B cell (primary cell): ENCODE measurements around the gene SLC4A3. TPM values are rescaled to one million over a fixed set of nuclear protein-coding genes. Genes with fewer than 3 reads are reported as not detected.

Source experiments
- ATAC-seq: fragments of 200-7000 bp; cut with Tn5 transposase; one replicate; pipeline ENCODE4 v1.10.0; 2021; ENCODE audit warnings: low read depth, mild to moderate bottlenecking, moderate number of reproducible peaks, moderate library complexity
- CTCF ChIA-PET: fragments of 350-600 bp; sonication (Branson Sonifier 250); formaldehyde crosslinking; loops from one replicate; lab custom pipeline; 2021; ENCODE audit warnings: antibody characterized with exemption, inconsistent platforms; lab: Charles Lee
- POLR2A ChIA-PET: fragments of 350-600 bp; sonication (Branson Sonifier 250); formaldehyde crosslinking; loops from one replicate; lab custom pipeline; 2021; ENCODE audit warnings: antibody characterized with exemption; lab: Charles Lee
- DNase-seq: peaks from one replicate; pipeline ENCODE4 v3.0.0; 2013
- H2AFZ ChIP-seq: 2 replicates; pipeline ENCODE4 v1.6.1; 2012; ENCODE audit warnings: mild to moderate bottlenecking, low read depth, low read length; ENCODE audit not compliant: insufficient read depth, poor library complexity, severe bottlenecking
- H3K27ac ChIP-seq, 2 donors: 1 replicate in 1 of 2; 2 replicates in 1 of 2; pipeline ENCODE4 v1.5.1; 2012 to 2013; ENCODE audit warnings: low read length in 2 of 2, mild to moderate bottlenecking in 2 of 2, moderate library complexity in 1 of 2
- H3K27me3 ChIP-seq, 4 experiments: fragments of 200-600 bp in 1 of 4; sonication (generic) in 1 of 4; replicated peaks in 1 of 4; 1 replicate in 2 of 4; 2 replicates in 2 of 4; pipeline versions ENCODE4 v1.6.1 to v1.7.0; 2013 to 2016; ENCODE audit warnings: low read length in 3 of 4, mild to moderate bottlenecking in 2 of 4, mixed read lengths in 1 of 4, moderate library complexity in 1 of 4; ENCODE audit not compliant: insufficient read depth in 4 of 4, control insufficient read depth in 3 of 4; ENCODE audit errors: control extremely low read depth in 1 of 4
- H3K36me3 ChIP-seq, 2 experiments: replicated peaks in 1 of 2; 1 replicate in 1 of 2; 2 replicates in 1 of 2; pipeline versions ENCODE4 v1.6.1 to v1.7.1; 2013; ENCODE audit warnings: low read length in 1 of 2; ENCODE audit not compliant: insufficient read depth in 2 of 2, control insufficient read depth in 1 of 2; ENCODE audit errors: control extremely low read depth in 1 of 2, extremely low read depth in 1 of 2
- H3K4me1 ChIP-seq, 2 donors: fragments of 200-600 bp in 1 of 2; sonication (generic) in 1 of 2; 1 replicate in 1 of 2; 2 replicates in 1 of 2; pipeline versions ENCODE4 v1.5.1 to v1.6.1; 2013 to 2017; ENCODE audit warnings: low read length in 2 of 2; ENCODE audit not compliant: control insufficient read depth in 2 of 2, insufficient read depth in 2 of 2
- H3K4me2 ChIP-seq: replicated peaks from 2 replicates; pipeline ENCODE3; 2012; ENCODE audit warnings: mild to moderate bottlenecking, low read depth, low read length; ENCODE audit not compliant: poor library complexity, severe bottlenecking
- H3K4me3 ChIP-seq, 5 experiments: fragments of 200-600 bp in 1 of 5; sonication (generic) in 1 of 5; 1 replicate in 3 of 5; 2 replicates in 2 of 5; pipeline versions ENCODE4 v1.5.1 to v1.7.0; 2011 to 2016; ENCODE audit warnings: low read length in 4 of 5, mild to moderate bottlenecking in 4 of 5, low read depth in 2 of 5, control low read depth in 1 of 5, moderate library complexity in 1 of 5; ENCODE audit not compliant: insufficient read depth in 1 of 5; ENCODE audit errors: control extremely low read depth in 1 of 5, extremely low read depth in 1 of 5
- H3K79me2 ChIP-seq: fragments of 200-600 bp; sonication (generic); one replicate; pipeline ENCODE4 v1.6.0; 2016; ENCODE audit warnings: low read length; ENCODE audit not compliant: control insufficient read depth, insufficient read depth
- H3K9ac ChIP-seq: fragments of 200-600 bp; sonication (generic); 2 replicates; pipeline ENCODE4 v1.6.1; 2017; ENCODE audit warnings: mild to moderate bottlenecking, low read length, moderate library complexity
- H3K9me3 ChIP-seq, 3 donors: one replicate each; pipeline versions ENCODE4 v1.6.1 to v1.7.1; 2013; ENCODE audit warnings: low read length in 2 of 3; ENCODE audit not compliant: control insufficient read depth in 2 of 3, insufficient read depth in 1 of 3; ENCODE audit errors: control extremely low read depth in 1 of 3
- H4K20me1 ChIP-seq: 2 replicates; pipeline ENCODE4 v1.6.0; 2012; ENCODE audit warnings: mild to moderate bottlenecking, low read length; ENCODE audit not compliant: insufficient read depth, control insufficient read depth, poor library complexity, severe bottlenecking
- H3K27ac Mint-ChIP-seq: one replicate; pipeline ENCODE4 v1.8.0; 2021; ENCODE audit warnings: mixed read lengths
- H3K27me3 Mint-ChIP-seq: one replicate; pipeline ENCODE4 v1.8.0; 2021; ENCODE audit warnings: mixed read lengths
- H3K4me1 Mint-ChIP-seq: one replicate; pipeline ENCODE4 v1.8.0; 2021; ENCODE audit warnings: mixed read lengths
- H3K4me3 Mint-ChIP-seq: one replicate; pipeline ENCODE4 v1.8.0; 2021; ENCODE audit warnings: mixed read lengths
- H3K9me3 Mint-ChIP-seq: one replicate; pipeline ENCODE4 v1.8.0; 2022; ENCODE audit warnings: mixed read lengths; ENCODE audit not compliant: insufficient read depth
- EZH2 ChIP-seq: IDR thresholded peaks from 2 replicates; pipeline ENCODE4 v1.6.1; 2012; ENCODE audit warnings: borderline replicate concordance, low read depth, mild to moderate bottlenecking, moderate library complexity, low read length; ENCODE audit not compliant: insufficient read depth, poor library complexity, severe bottlenecking
- WGBS: methylation state at CpG from one replicate; pipeline ENCODE4 v1.1.5; 2013; ENCODE audit warnings: missing lambda C conversion rate; ENCODE audit not compliant: insufficient coverage; 5-methylcytosine and 5-hydroxymethylcytosine counted together
- intact Hi-C: fragments of 100-400 bp; cut with micrococcal nuclease; formaldehyde crosslinking; loops from one replicate; pipeline ENCODE4 v1.10.0; 2022
- polyA minus RNA-seq: library from RNA; depleted of rRNA, polyadenylated mRNA; stranded (reverse); fragments of >200 nt; gene quantifications from 2 replicates; pipeline ENCODE4 v1.2.3, GENCODE V29; 2012
- polyA plus RNA-seq: library from polyadenylated mRNA; depleted of rRNA; stranded (reverse); fragments of >200 nt; gene quantifications from 2 replicates; pipeline ENCODE4 v1.2.3, GENCODE V29; 2012
- total RNA-seq, 2 donors: library from RNA; stranded (reverse); fragments of 120-200 nt in 1 of 2; gene quantifications; 1 replicate in 1 of 2; 2 replicates in 1 of 2; pipeline versions ENCODE4 v1.2.3 to v1.2.4, GENCODE V29; 2013 to 2022
- TF ChIP-seq, protein P1 (sequence below): fragments of 200-600 bp; IDR thresholded peaks from one replicate; pipeline ENCODE4 v1.8.0; 2022; ENCODE audit warnings: antibody characterized with exemption, mild to moderate bottlenecking

Gene SLC4A3, protein sequence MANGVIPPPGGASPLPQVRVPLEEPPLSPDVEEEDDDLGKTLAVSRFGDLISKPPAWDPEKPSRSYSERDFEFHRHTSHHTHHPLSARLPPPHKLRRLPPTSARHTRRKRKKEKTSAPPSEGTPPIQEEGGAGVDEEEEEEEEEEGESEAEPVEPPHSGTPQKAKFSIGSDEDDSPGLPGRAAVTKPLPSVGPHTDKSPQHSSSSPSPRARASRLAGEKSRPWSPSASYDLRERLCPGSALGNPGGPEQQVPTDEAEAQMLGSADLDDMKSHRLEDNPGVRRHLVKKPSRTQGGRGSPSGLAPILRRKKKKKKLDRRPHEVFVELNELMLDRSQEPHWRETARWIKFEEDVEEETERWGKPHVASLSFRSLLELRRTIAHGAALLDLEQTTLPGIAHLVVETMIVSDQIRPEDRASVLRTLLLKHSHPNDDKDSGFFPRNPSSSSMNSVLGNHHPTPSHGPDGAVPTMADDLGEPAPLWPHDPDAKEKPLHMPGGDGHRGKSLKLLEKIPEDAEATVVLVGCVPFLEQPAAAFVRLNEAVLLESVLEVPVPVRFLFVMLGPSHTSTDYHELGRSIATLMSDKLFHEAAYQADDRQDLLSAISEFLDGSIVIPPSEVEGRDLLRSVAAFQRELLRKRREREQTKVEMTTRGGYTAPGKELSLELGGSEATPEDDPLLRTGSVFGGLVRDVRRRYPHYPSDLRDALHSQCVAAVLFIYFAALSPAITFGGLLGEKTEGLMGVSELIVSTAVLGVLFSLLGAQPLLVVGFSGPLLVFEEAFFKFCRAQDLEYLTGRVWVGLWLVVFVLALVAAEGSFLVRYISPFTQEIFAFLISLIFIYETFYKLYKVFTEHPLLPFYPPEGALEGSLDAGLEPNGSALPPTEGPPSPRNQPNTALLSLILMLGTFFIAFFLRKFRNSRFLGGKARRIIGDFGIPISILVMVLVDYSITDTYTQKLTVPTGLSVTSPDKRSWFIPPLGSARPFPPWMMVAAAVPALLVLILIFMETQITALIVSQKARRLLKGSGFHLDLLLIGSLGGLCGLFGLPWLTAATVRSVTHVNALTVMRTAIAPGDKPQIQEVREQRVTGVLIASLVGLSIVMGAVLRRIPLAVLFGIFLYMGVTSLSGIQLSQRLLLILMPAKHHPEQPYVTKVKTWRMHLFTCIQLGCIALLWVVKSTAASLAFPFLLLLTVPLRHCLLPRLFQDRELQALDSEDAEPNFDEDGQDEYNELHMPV
- not detected in 2 replicates for total RNA-seq
- total RNA-seq (2013), result 0.21 TPM
- 0.04 and 0.16 TPM in 2 replicates for polyA plus RNA-seq
- not detected in 2 replicates for polyA minus RNA-seq

DNA sequence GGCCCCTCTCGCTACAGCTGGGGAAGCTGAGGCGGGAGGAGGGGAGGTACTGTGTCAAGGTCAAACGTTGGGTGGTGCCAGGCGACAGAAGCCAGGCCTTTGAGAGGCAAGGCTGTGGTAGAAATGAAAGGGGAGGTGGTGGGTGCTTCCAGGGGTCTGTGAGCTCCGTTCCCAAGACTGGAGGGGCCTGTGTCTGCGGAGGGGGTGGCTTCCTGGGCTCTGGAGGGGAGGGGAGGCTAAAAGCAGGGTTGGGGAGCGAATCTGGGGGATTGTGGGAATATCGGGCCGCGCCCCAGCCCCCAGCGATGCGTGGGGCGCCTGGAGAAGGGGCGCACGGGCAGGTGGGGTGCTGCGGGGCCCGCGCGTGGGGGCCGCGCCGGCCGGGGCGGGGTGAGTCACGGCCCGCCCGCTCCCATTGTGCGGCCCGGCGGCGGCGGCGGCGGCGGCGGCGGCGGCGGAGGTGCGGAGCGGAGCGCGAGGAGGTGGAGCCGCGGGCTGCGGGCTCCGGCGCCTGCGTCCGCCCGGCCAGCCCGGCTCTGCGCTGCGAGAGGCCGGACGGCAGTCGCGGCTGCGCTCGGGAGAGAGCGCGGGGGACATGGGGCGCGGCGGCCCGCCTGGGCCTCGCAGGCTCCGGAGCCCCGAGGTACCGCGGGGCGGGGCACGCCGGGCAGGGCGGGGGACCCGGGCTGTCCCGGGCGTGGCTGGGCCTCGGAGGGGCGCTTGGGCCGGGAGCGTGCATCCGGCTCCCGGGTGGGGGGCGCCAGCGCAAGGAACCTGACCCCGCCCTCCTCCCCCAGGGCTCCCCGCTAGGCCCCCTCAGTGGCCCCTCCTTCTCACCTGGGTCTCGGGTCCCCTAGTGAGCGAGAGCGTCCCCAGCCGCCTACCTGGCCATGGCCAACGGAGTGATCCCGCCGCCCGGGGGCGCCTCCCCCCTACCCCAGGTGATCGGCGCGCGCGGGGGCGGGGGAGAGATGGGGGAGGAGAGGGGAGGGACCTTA is at the start of gene SLC4A3:
Gene SLC4A3 (plus strand): TSS at position 528 of the 998 bp plus-strand sequence. CDS start 363 bp downstream, at position 891.
- H2AFZ ChIP-seq, result peak within 1 kb of the TSS; percentile 54
- peak within 1 kb of the TSS; percentile 79 for H3K4me3 Mint-ChIP-seq
- peaks cover 10% of the 10 kb centered on the region for H3K4me1 Mint-ChIP-seq
- H3K27me3 ChIP-seq, result peaks cover 0 to 44% (median 24%) of the 10 kb centered on the region in 4 experiments
- H3K9me3 ChIP-seq, result peaks cover 0 to 4% (median 0%) of the 10 kb centered on the region in 3 donors
- H3K27ac ChIP-seq, result no peak within 1 kb of the TSS
- TF ChIP-seq, protein P1, sequence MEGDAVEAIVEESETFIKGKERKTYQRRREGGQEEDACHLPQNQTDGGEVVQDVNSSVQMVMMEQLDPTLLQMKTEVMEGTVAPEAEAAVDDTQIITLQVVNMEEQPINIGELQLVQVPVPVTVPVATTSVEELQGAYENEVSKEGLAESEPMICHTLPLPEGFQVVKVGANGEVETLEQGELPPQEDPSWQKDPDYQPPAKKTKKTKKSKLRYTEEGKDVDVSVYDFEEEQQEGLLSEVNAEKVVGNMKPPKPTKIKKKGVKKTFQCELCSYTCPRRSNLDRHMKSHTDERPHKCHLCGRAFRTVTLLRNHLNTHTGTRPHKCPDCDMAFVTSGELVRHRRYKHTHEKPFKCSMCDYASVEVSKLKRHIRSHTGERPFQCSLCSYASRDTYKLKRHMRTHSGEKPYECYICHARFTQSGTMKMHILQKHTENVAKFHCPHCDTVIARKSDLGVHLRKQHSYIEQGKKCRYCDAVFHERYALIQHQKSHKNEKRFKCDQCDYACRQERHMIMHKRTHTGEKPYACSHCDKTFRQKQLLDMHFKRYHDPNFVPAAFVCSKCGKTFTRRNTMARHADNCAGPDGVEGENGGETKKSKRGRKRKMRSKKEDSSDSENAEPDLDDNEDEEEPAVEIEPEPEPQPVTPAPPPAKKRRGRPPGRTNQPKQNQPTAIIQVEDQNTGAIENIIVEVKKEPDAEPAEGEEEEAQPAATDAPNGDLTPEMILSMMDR, result no peak
- TF ChIP-seq EZH2, result no peak
- ATAC-seq (peak; percentile 49), DNase-seq (peak; percentile 35)
- no peaks in the 10 kb centered on the region for H4K20me1 ChIP-seq
- CTCF ChIA-PET, result interaction anchor here (0.8 to 1.0 kb wide), 2 partner anchors 15 to 69 kb away, joined by 3 read pairs; no protein-coding TSS in a partner anchor
- intact Hi-C loops, result no loop called here
- H3K27ac Mint-ChIP-seq, result peak within 1 kb of the TSS; percentile 22
- peaks cover 10 to 20% of the 10 kb centered on the region in 2 donors for H3K4me1 ChIP-seq
- peak within 1 kb of the TSS; percentile 83 for H3K4me2 ChIP-seq
- H3K9me3 Mint-ChIP-seq, result no peaks in the 10 kb centered on the region
- H3K4me3 ChIP-seq, result peak within 1 kb of the TSS in 3 of 5 experiments; percentile 20 to 51 (median 32)
- H3K27me3 Mint-ChIP-seq, result peaks cover 51% of the 10 kb centered on the region
- 7% methylated on average over 88 of the region's 103 CpGs for WGBS
- H3K79me2 ChIP-seq, result no peaks in the 10 kb centered on the region
- H3K9ac ChIP-seq, result peak within 1 kb of the TSS; percentile 45
- H3K36me3 ChIP-seq, result no peaks in the 10 kb centered on the region
- POLR2A ChIA-PET, result no interaction called here
